Mesodermal cell (in vitro differentiated cells): ENCODE measurements around the gene POLD1.

ENCODE experiments used
- H3K27ac ChIP-seq: 2 replicates; pipeline ENCODE4 v1.7.0; 2013; ENCODE audit warnings: mild to moderate bottlenecking, low read depth, low read length, moderate library complexity; ENCODE audit not compliant: severe bottlenecking
- H3K36me3 ChIP-seq: 2 replicates; pipeline ENCODE4 v1.7.1; 2013; ENCODE audit warnings: mild to moderate bottlenecking, low read length, moderate library complexity; ENCODE audit not compliant: control insufficient read depth, insufficient read depth
- H3K4me1 ChIP-seq: one replicate; pipeline ENCODE4 v1.7.1; 2013; ENCODE audit warnings: mild to moderate bottlenecking, low read length; ENCODE audit not compliant: insufficient read depth, control insufficient read depth, poor library complexity, severe bottlenecking
- H3K4me3 ChIP-seq: 2 replicates; pipeline ENCODE4 v1.7.0; 2013; ENCODE audit warnings: low read length, control low read depth, mild to moderate bottlenecking; ENCODE audit not compliant: insufficient read depth, poor library complexity, severe bottlenecking; ENCODE audit errors: extremely low read depth
- H3K9me3 ChIP-seq: 2 replicates; pipeline ENCODE4 v1.7.1; 2013; ENCODE audit warnings: mild to moderate bottlenecking, low read length, moderate library complexity; ENCODE audit not compliant: control insufficient read depth
- WGBS, 2 experiments: methylation state at CpG; one replicate each; pipeline ENCODE4 v1.1.5; 2013; ENCODE audit warnings: missing lambda C conversion rate in 2 of 2; ENCODE audit not compliant: insufficient coverage in 2 of 2; 5-methylcytosine and 5-hydroxymethylcytosine counted together

POLD1 gene

GRCh38 chr19:50356691-50357177 is 27.4 kb upstream of the POLD1 start:
- 11 to 70% methylated on average over 3 to 7 of the region's 13 CpGs for WGBS, 2 experiments
- no peaks in the 10 kb centered on the region for H3K36me3 ChIP-seq
- no peak overlapping the region for H3K27ac ChIP-seq
- H3K4me3 ChIP-seq: no peak overlapping the region
- H3K9me3 ChIP-seq: no peaks in the 10 kb centered on the region
- H3K4me1 ChIP-seq: no peaks in the 10 kb centered on the region

GRCh38 chr19:50357178-50358100 is 26.7 kb upstream of the POLD1 start:
- Histone ChIP-seq H3K36me3 (no peaks in the 10 kb centered on the region), H3K4me1 (no peaks in the 10 kb centered on the region), H3K27ac (no peak overlapping the region), H3K9me3 (no peaks in the 10 kb centered on the region), H3K4me3 (no peak overlapping the region)
- 65 to 78% methylated on average over 42 to 48 of the region's 54 CpGs for WGBS, 2 experiments

GRCh38 chr19:50358483-50359327 is 25.4 kb upstream of the POLD1 start:
- Histone ChIP-seq H3K4me3 (no peak overlapping the region), H3K27ac (no peak overlapping the region), H3K9me3 (no peaks in the 10 kb centered on the region), H3K36me3 (no peaks in the 10 kb centered on the region), H3K4me1 (no peaks in the 10 kb centered on the region)
- 93 to 94% methylated on average over 46 to 53 of the region's 54 CpGs for WGBS, 2 experiments

- no peak overlapping the region for H3K27ac ChIP-seq
- no peaks in the 10 kb centered on the region for H3K9me3 ChIP-seq
- no peaks in the 10 kb centered on the region for H3K4me1 ChIP-seq
- 68 to 90% methylated on average over 2 to 7 of the region's 11 CpGs for WGBS, 2 experiments
- no peaks in the 10 kb centered on the region for H3K36me3 ChIP-seq
- H3K4me3 ChIP-seq: no peak overlapping the region
Observed at GRCh38 chr19:50359328-50359818, 24.8 kb upstream of the POLD1 start.

- Histone ChIP-seq H3K4me3 (no peak overlapping the region), H3K9me3 (no peaks in the 10 kb centered on the region)
- WGBS, 2 experiments: 88 to 90% methylated on average over 4 to 6 of the region's 7 CpGs
Observed at GRCh38 chr19:50361290-50362029, 22.7 kb upstream of the POLD1 start.

GRCh38 chr19:50362030-50362412 is 22.1 kb upstream of the POLD1 start:
- WGBS, 2 experiments: 82 to 83% methylated on average over 2 to 5 of the region's 7 CpGs
- Histone ChIP-seq H3K27ac (no peak overlapping the region), H3K9me3 (no peaks in the 10 kb centered on the region), H3K4me1 (no peaks in the 10 kb centered on the region), H3K36me3 (no peaks in the 10 kb centered on the region), H3K4me3 (no peak overlapping the region)

More at GRCh38 chr19:50361290-50362029, 22.7 kb upstream of the POLD1 start:
- Histone ChIP-seq H3K36me3 (no peaks in the 10 kb centered on the region), H3K27ac (no peak overlapping the region), H3K4me1 (no peaks in the 10 kb centered on the region)

- 73 to 74% methylated on average over 8 of the region's 11 CpGs for WGBS, 2 experiments
- Histone ChIP-seq H3K36me3 (no peaks in the 10 kb centered on the region), H3K4me1 (no peaks in the 10 kb centered on the region), H3K9me3 (no peaks in the 10 kb centered on the region), H3K4me3 (no peak overlapping the region), H3K27ac (no peak overlapping the region)
Observed at GRCh38 chr19:50362656-50363424, 21.3 kb upstream of the POLD1 start.

GRCh38 chr19:50365434-50366306 is 18.5 kb upstream of the POLD1 start, which contains the start of gene NAPSA:
Gene NAPSA (minus strand): TSS chr19:50365639. CDS start chr19:50365621, 18 bp downstream.
- Histone ChIP-seq H3K4me3 (no peak within 1 kb of the TSS), H3K4me1 (no peaks in the 10 kb centered on the region), H3K27ac (no peak within 1 kb of the TSS), H3K36me3 (no peaks in the 10 kb centered on the region), H3K9me3 (no peaks in the 10 kb centered on the region)
- 79 to 91% methylated on average over 2 to 4 of the region's 11 CpGs for WGBS, 2 experiments
